ENCODE results near the gene CEP41.

GRCh38 chr7:130344271-130344866 lies 96.4 kb downstream of the CEP41 start, which contains the start of gene CPA5:
- TF ChIP-seq POLR2AphosphoS5 (IDR thresholded peaks at IDR 0.05) (no peak), CTCF (IDR thresholded peaks at IDR 0.05) (no peak), POLR2A (IDR thresholded peaks at IDR 0.05) (no peak)
